A549 (cell line): ENCODE measurements around the gene POLR1C. TPM values are rescaled to one million over a fixed set of nuclear protein-coding genes. Genes with fewer than 3 reads are reported as not detected.

Experiments
- ATAC-seq, 2 experiments: fragments of 200-7000 bp in 1 of 2; fragments of >200 bp in 1 of 2; cut with Nextera tagmentation in 1 of 2; cut with Tn5 transposase in 1 of 2; 3 replicates each; pipeline versions ENCODE4 v1.8.0 to v1.9.1; 2018 to 2020; ENCODE audit warnings: mild to moderate bottlenecking in 1 of 2, moderate library complexity in 1 of 2
- CTCF ChIA-PET: fragments of 300-600 bp; sonication (Branson Sonifier 250); formaldehyde crosslinking; extraction: SDS; loops from one replicate; lab custom pipeline; 2021; ENCODE audit warnings: antibody characterized with exemption, inconsistent platforms; lab: Yijun Ruan, JAX
- POLR2A ChIA-PET: fragments of 350-600 bp; formaldehyde crosslinking; extraction: SDS; loops from one replicate; lab custom pipeline; 2021; ENCODE audit warnings: antibody characterized with exemption, inconsistent platforms; lab: Yijun Ruan, JAX
- DNase-seq, 2 experiments: peaks; one replicate each; pipeline versions ENCODE4 v3.0.0 to v3.0.0-alpha.2; 2011 to 2016; ENCODE audit warnings: low read depth in 1 of 2, low spot score in 1 of 2
- FAIRE-seq: peaks from 2 replicates; lab custom pipeline; 2011; peaks lifted over from hg19 to GRCh38; lab: Jason Lieb, UNC
- H3K27ac ChIP-seq, 2 experiments: fragments of >200 bp; sonication (Bioruptor Twin); formaldehyde crosslinking; 3 replicates each; pipeline ENCODE4 v1.5.1; 2016 to 2017
- H3K4me1 ChIP-seq: fragments of >200 bp; sonication (Bioruptor Twin); formaldehyde crosslinking; 3 replicates; pipeline ENCODE4 v1.6.1; 2016
- H3K4me2 ChIP-seq: fragments of >200 bp; sonication (Bioruptor Twin); formaldehyde crosslinking; 3 replicates; pipeline ENCODE4 v1.6.1; 2016
- H3K4me3 ChIP-seq: fragments of >200 bp; sonication (Bioruptor Twin); formaldehyde crosslinking; 3 replicates; pipeline ENCODE4 v1.5.1; 2016
- H3K9me3 ChIP-seq: fragments of >200 bp; sonication (Bioruptor Twin); formaldehyde crosslinking; 3 replicates; pipeline ENCODE4 v1.6.1; 2016
- CBX2 ChIP-seq: fragments of 200-600 bp; sonication (generic); IDR thresholded peaks from 2 replicates; pipeline ENCODE4 v1.6.1; 2016; ENCODE audit warnings: low read depth, mild to moderate bottlenecking, borderline replicate concordance
- CBX8 ChIP-seq: fragments of 200-600 bp; sonication (generic); IDR thresholded peaks from 2 replicates; pipeline ENCODE4 v1.6.1; 2016
- CHD2 ChIP-seq: fragments of 150-350 bp; IDR thresholded peaks from 2 replicates; pipeline ENCODE4 v1.6.1; 2014; ENCODE audit warnings: low read length; ENCODE audit not compliant: partially characterized antibody
- EHF ChIP-seq: fragments of 250-450 bp; sonication (Bioruptor Pico); IDR thresholded peaks from 2 replicates; pipeline ENCODE4 v1.5.0; 2020; ENCODE audit warnings: mild to moderate bottlenecking
- EHMT2 ChIP-seq: fragments of 200-600 bp; sonication (generic); IDR thresholded peaks from 2 replicates; pipeline ENCODE4 v1.6.1; 2016; ENCODE audit warnings: antibody characterized with exemption, low read depth, mild to moderate bottlenecking, moderate library complexity
- FOSL2 ChIP-seq, 2 experiments: fragments of 450-650 bp in 1 of 2; fragments of >200 bp in 1 of 2; sonication (Bioruptor Twin) in 1 of 2; formaldehyde crosslinking; IDR thresholded peaks; 2 replicates each; pipeline versions ENCODE4 v1.5.0 to v1.6.1; 2016 to 2020; ENCODE audit warnings: mild to moderate bottlenecking in 1 of 2, moderate library complexity in 1 of 2
- GATA3 ChIP-seq: IDR thresholded peaks from 2 replicates; pipeline ENCODE4 v1.6.1; 2012; ENCODE audit warnings: borderline replicate concordance
- HEYL ChIP-seq: fragments of 250-450 bp; sonication (Bioruptor Pico); IDR thresholded peaks from 2 replicates; pipeline ENCODE4 v1.8.0; 2021; ENCODE audit warnings: mild to moderate bottlenecking, moderate library complexity
- HOXA7 ChIP-seq: fragments of 250-450 bp; sonication (Bioruptor Pico); IDR thresholded peaks from 2 replicates; pipeline ENCODE4 v1.5.0; 2020; ENCODE audit warnings: mild to moderate bottlenecking, moderate library complexity
- HOXB13 ChIP-seq: fragments of 250-450 bp; sonication (Bioruptor Pico); IDR thresholded peaks from 2 replicates; pipeline ENCODE4 v1.5.0; 2020; ENCODE audit warnings: low read depth, mild to moderate bottlenecking, moderate library complexity
- HOXB5 ChIP-seq: fragments of 250-450 bp; sonication (Bioruptor Pico); IDR thresholded peaks from 2 replicates; pipeline ENCODE4 v1.5.0; 2020; ENCODE audit warnings: mild to moderate bottlenecking, moderate library complexity
- JUNB ChIP-seq: fragments of >200 bp; sonication (Bioruptor Twin); formaldehyde crosslinking; IDR thresholded peaks from 2 replicates; pipeline ENCODE4 v1.6.1; 2016
- KDM1A ChIP-seq: fragments of 200-600 bp; sonication (generic); IDR thresholded peaks from 2 replicates; pipeline ENCODE4 v1.6.1; 2016; ENCODE audit warnings: low read depth, mild to moderate bottlenecking
- MAFK ChIP-seq: fragments of 450-650 bp; IDR thresholded peaks from 2 replicates; pipeline ENCODE4 v1.6.1; 2014; ENCODE audit not compliant: partially characterized antibody
- PHF8 ChIP-seq: fragments of 200-600 bp; sonication (generic); IDR thresholded peaks from 2 replicates; pipeline ENCODE4 v1.6.1; 2016; ENCODE audit warnings: low read depth, mild to moderate bottlenecking, antibody characterized with exemption, moderate library complexity, borderline replicate concordance
- POLR2A ChIP-seq: IDR thresholded peaks from 2 replicates; pipeline ENCODE4 v1.6.1; 2012; ENCODE audit warnings: mild to moderate bottlenecking, low read length
- TFCP2L1 ChIP-seq: fragments of 250-450 bp; sonication (Bioruptor Pico); IDR thresholded peaks from 2 replicates; pipeline ENCODE4 v1.5.0; 2021; ENCODE audit warnings: mild to moderate bottlenecking
- ZC3H11A ChIP-seq: fragments of 450-650 bp; IDR thresholded peaks from 2 replicates; pipeline ENCODE4 v1.6.1; 2014; ENCODE audit warnings: antibody characterized with exemption, mild to moderate bottlenecking
- WGBS: methylation state at CpG from one replicate; pipeline ENCODE4 v1.1.6; 2017; ENCODE audit errors: missing lambda C conversion rate; 5-methylcytosine and 5-hydroxymethylcytosine counted together
- polyA plus RNA-seq, 4 experiments: library from polyadenylated mRNA; depleted of rRNA in 3 of 4; stranded (reverse); fragments of >200 nt; fragmentation: RNase III in 1 of 4; extraction: RNeasy Plus Mini Kit Qiagen cat#74134 plus additional on column Dnase treatment in 1 of 4; gene quantifications; 2 replicates in 3 of 4; 3 replicates in 1 of 4; pipeline ENCODE4 v1.2.3, GENCODE V29; 2011 to 2017
- TF ChIP-seq, protein P1 (sequence below): fragments of 450-650 bp; IDR thresholded peaks from 2 replicates; pipeline ENCODE4 v1.6.1; 2014; ENCODE audit warnings: antibody characterized with exemption
- TF ChIP-seq, protein P2 (sequence below): IDR thresholded peaks from 2 replicates; pipeline ENCODE4 v1.6.1; 2012; ENCODE audit warnings: low read depth, borderline replicate concordance
- TF ChIP-seq, protein P3 (sequence below): fragments of 250-450 bp; sonication (Bioruptor Pico); IDR thresholded peaks from 2 replicates; pipeline ENCODE4 v1.5.0; 2020; ENCODE audit warnings: low read depth, mild to moderate bottlenecking, moderate library complexity
- TF ChIP-seq, protein P4 (sequence below): fragments of 250-450 bp; sonication (Bioruptor Pico); IDR thresholded peaks from 2 replicates; pipeline ENCODE4 v1.5.0; 2021; ENCODE audit warnings: mild to moderate bottlenecking, moderate library complexity, borderline replicate concordance
- TF ChIP-seq, protein P5 (sequence below): fragments of >200 bp; sonication (Bioruptor Twin); formaldehyde crosslinking; IDR thresholded peaks from 3 replicates; pipeline ENCODE4 v1.5.1; 2016

POLR1C gene
- polyA plus RNA-seq, 2 of the 4 experiments (the other 2 are of a cell fraction) = 48.5 to 63.1 TPM

DNA sequence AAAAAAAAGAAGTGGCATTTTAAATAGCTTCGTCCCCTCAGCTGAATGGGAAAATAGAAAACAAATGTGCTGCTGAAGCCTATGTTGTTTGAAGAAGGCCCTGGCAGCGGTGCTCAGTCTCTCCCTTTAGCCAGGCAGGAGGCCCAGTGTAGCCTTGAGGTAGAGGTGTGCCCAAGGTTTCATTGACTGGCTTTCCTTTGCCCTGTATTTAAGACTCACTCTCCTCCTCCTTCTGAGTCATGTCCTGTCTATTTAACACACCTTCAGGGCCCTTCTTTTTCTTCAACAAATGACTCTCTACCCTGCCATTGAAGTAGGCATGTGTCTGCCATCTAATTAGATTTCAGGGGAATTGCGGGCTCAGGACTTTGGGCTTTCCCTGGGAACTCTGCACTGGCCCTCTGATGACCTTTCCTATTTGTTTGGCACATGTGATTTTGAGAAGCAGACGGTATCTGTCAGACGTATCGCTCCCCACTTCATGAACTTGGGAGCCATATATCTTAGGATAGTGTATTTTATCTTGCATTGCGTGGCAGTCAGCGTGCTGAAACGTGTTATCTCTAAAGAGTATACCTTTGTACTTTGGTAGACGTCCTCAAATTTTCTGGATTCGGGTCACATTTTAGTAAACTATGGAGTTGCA lies 35.2 kb upstream of the POLR1C start:
- ATAC-seq (no peak), DNase-seq (no peak), FAIRE-seq (no peak)
- ChIA-PET POLR2A (no interaction called here), CTCF (interaction anchor here (0.6 to 3.0 kb wide), 4 partner anchors 14 to 25 kb away, joined by 3 to 10 read pairs (median 3); no protein-coding TSS in a partner anchor)
- Histone ChIP-seq H3K27ac (no peak overlapping the region; a peak in 1 of 6 replicates), H3K4me1 (peaks cover 22% of the 10 kb centered on the region; the same call in 2 of the 3 replicates), H3K9me3 (no peaks in the 10 kb centered on the region), H3K4me2 (no peak overlapping the region; the same call in 2 of the 3 replicates), H3K4me3 (no peak overlapping the region)
- TF ChIP-seq PHF8 (no peak), CHD2 (no peak), FOSL2 (IDR thresholded peaks at IDR 0.05) (no peak), FOSL2 (CRISPR knock-in tag; IDR thresholded peaks at IDR 0.05) (no peak), HOXB13 (no peak), HEYL (no peak), TFCP2L1 (CRISPR knock-in tag) (no peak), CBX8 (no peak), EHMT2 (no peak), KDM1A (no peak), HOXB5 (CRISPR knock-in tag) (no peak), POLR2A (no peak)
- TF ChIP-seq, protein P1, sequence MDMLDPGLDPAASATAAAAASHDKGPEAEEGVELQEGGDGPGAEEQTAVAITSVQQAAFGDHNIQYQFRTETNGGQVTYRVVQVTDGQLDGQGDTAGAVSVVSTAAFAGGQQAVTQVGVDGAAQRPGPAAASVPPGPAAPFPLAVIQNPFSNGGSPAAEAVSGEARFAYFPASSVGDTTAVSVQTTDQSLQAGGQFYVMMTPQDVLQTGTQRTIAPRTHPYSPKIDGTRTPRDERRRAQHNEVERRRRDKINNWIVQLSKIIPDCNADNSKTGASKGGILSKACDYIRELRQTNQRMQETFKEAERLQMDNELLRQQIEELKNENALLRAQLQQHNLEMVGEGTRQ = no peak
- TF ChIP-seq, protein P2, sequence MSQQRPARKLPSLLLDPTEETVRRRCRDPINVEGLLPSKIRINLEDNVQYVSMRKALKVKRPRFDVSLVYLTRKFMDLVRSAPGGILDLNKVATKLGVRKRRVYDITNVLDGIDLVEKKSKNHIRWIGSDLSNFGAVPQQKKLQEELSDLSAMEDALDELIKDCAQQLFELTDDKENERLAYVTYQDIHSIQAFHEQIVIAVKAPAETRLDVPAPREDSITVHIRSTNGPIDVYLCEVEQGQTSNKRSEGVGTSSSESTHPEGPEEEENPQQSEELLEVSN = no peak
- TF ChIP-seq, protein P3, sequence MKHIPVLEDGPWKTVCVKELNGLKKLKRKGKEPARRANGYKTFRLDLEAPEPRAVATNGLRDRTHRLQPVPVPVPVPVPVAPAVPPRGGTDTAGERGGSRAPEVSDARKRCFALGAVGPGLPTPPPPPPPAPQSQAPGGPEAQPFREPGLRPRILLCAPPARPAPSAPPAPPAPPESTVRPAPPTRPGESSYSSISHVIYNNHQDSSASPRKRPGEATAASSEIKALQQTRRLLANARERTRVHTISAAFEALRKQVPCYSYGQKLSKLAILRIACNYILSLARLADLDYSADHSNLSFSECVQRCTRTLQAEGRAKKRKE (CRISPR knock-in tag) = no peak
- TF ChIP-seq, protein P4, sequence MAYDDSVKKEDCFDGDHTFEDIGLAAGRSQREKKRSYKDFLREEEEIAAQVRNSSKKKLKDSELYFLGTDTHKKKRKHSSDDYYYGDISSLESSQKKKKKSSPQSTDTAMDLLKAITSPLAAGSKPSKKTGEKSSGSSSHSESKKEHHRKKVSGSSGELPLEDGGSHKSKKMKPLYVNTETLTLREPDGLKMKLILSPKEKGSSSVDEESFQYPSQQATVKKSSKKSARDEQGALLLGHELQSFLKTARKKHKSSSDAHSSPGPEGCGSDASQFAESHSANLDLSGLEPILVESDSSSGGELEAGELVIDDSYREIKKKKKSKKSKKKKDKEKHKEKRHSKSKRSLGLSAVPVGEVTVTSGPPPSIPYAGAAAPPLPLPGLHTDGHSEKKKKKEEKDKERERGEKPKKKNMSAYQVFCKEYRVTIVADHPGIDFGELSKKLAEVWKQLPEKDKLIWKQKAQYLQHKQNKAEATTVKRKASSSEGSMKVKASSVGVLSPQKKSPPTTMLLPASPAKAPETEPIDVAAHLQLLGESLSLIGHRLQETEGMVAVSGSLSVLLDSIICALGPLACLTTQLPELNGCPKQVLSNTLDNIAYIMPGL (CRISPR knock-in tag) = no peak
- WGBS = 91% methylated on average over 11 of the region's 11 CpGs

DNA sequence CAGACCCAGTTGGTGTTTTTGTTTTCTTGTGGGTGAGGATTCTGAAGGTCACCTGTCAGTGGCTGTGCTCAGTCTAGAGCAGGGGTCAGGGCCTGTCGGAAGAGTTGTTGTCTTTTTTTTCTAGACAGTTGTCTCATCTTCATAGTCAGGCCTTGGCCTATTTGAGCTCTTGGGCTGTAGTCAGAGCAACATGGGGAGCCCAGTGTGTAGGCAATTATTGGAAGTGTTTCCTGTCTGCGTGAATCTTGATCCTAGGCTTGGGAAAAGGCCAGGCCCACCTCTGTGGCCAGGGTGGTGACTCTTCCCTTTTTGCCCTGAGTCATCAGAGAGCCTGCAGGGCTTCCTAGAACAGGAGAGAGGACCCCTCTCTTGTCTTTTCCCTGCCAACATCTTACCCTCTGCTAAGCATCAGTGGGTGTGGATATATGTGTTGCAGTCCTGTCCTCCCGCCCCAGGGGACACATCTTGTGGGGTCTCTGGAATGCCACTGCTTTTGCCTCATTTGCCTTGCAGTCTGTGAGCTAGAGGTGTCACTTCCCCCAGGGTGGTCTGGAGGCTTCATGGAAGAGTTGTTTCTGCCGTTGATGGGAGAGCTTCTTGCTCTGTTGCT lies 28.1 kb upstream of the POLR1C start:
- Histone ChIP-seq H3K4me2 (no peak overlapping the region), H3K27ac (no peak overlapping the region), H3K4me3 (no peak overlapping the region), H3K9me3 (no peaks in the 10 kb centered on the region), H3K4me1 (no peaks in the 10 kb centered on the region)
- DNase-seq = no peak
- TF ChIP-seq HOXA7 (CRISPR knock-in tag) = no peak
- no peak for TF ChIP-seq HOXB13
- no peak for TF ChIP-seq ZC3H11A
- TF ChIP-seq GATA3 = no peak
- no peak for TF ChIP-seq CBX2
- TF ChIP-seq, protein P2 = no peak
- no peak for TF ChIP-seq EHF (CRISPR knock-in tag)
- TF ChIP-seq MAFK = no peak
- TF ChIP-seq, protein P5, sequence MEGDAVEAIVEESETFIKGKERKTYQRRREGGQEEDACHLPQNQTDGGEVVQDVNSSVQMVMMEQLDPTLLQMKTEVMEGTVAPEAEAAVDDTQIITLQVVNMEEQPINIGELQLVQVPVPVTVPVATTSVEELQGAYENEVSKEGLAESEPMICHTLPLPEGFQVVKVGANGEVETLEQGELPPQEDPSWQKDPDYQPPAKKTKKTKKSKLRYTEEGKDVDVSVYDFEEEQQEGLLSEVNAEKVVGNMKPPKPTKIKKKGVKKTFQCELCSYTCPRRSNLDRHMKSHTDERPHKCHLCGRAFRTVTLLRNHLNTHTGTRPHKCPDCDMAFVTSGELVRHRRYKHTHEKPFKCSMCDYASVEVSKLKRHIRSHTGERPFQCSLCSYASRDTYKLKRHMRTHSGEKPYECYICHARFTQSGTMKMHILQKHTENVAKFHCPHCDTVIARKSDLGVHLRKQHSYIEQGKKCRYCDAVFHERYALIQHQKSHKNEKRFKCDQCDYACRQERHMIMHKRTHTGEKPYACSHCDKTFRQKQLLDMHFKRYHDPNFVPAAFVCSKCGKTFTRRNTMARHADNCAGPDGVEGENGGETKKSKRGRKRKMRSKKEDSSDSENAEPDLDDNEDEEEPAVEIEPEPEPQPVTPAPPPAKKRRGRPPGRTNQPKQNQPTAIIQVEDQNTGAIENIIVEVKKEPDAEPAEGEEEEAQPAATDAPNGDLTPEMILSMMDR = no peak
- TF ChIP-seq FOSL2 (IDR thresholded peaks at IDR 0.05) = no peak
- no peak for TF ChIP-seq FOSL2 (CRISPR knock-in tag; IDR thresholded peaks at IDR 0.05)
- no peak for TF ChIP-seq EHMT2
- TF ChIP-seq JUNB = no peak
- 84% methylated on average over 4 of the region's 4 CpGs for WGBS
- no peak for ATAC-seq
- FAIRE-seq = no peak
- ChIA-PET CTCF (interaction anchor here (1.1 to 3.9 kb wide), 3 partner anchors 13 to 31 kb away, joined by 4 to 22 read pairs (median 4); no protein-coding TSS in a partner anchor), POLR2A (no interaction called here)
